ENCODE data around the gene ERBB4. TPM values are rescaled to one million over a fixed set of nuclear protein-coding genes. Genes with fewer than 3 reads are reported as not detected.
A peak's percentile ranks its signal among the peaks of the same experiment; 100 is the strongest.

Gene ERBB4
- total RNA-seq, 1 experiment from 2014 or later: 2.9 TPM

DNA sequence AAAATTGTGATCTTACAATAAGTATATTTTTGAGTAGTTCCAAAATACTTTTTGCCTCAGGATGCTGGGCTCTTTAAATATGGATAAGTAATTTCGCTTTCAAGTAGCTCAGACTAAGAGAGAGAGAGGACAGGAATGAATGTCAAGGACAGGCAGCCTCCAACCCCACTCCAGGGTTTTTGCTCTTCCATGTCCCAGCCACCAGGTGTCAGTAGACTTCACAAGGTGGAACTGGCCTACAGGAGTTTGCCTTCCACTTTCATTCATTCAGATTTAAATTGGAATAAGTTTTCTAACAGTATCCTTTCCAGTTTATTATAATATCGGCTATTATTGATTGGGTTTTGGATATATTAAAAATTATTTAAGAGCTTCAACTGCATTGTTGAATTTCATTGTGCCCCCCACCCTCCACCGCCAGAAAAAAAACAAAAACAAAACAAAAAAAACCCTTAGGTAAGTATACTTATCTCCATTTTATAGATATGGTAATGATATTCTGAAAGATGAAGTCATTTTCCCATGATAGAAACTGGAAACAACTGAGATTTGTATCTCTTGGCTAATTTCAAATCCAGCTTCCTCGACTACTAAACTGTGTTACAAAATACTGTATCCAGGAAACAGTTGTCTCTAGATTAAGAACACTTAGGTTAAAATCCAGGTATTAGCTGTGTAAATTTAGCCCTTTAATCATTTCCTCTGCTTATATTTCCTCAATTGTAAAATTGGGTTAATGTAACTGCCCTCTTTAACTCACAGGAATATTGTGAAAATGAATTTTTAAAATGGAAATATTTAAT lies 793.1 kb downstream of the ERBB4 start:
- H3K9me3 Mint-ChIP-seq (ENCODE audit: low read depth, unreplicated experiment): no peaks in the 10 kb centered on the region
- H3K36me3 Mint-ChIP-seq (ENCODE audit: insufficient read depth, unreplicated experiment): no peaks in the 10 kb centered on the region
- no peaks in the 10 kb centered on the region for H3K27me3 Mint-ChIP-seq (ENCODE audit: unreplicated experiment)
- no peaks in the 10 kb centered on the region for H3K4me1 Mint-ChIP-seq (ENCODE audit: low read depth, unreplicated experiment)
- intact Hi-C loops (cut with micrococcal nuclease; ENCODE audit: unreplicated experiment): loop anchor here (2.0 to 10.0 kb wide), 8 partner anchors 262 to 821 kb away; no protein-coding TSS in a partner anchor
- DNase-seq: peak; percentile 68
- CTCF ChIA-PET: interaction anchor here (0.6 to 1.1 kb wide), 7 partner anchors 13 to 822 kb away, joined by 3 to 6 read pairs (median 4); no protein-coding TSS in a partner anchor
- H3K4me3 Mint-ChIP-seq (ENCODE audit: low read depth, unreplicated experiment): no peak overlapping the region
- no peak overlapping the region for H3K27ac Mint-ChIP-seq (ENCODE audit: unreplicated experiment)
- BruUV-seq (replicated peaks): no TSS peak
- TF ChIP-seq, protein P1, sequence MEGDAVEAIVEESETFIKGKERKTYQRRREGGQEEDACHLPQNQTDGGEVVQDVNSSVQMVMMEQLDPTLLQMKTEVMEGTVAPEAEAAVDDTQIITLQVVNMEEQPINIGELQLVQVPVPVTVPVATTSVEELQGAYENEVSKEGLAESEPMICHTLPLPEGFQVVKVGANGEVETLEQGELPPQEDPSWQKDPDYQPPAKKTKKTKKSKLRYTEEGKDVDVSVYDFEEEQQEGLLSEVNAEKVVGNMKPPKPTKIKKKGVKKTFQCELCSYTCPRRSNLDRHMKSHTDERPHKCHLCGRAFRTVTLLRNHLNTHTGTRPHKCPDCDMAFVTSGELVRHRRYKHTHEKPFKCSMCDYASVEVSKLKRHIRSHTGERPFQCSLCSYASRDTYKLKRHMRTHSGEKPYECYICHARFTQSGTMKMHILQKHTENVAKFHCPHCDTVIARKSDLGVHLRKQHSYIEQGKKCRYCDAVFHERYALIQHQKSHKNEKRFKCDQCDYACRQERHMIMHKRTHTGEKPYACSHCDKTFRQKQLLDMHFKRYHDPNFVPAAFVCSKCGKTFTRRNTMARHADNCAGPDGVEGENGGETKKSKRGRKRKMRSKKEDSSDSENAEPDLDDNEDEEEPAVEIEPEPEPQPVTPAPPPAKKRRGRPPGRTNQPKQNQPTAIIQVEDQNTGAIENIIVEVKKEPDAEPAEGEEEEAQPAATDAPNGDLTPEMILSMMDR (IDR thresholded peaks at IDR 0.05; ENCODE audit: unreplicated experiment): peak; percentile 88

DNA sequence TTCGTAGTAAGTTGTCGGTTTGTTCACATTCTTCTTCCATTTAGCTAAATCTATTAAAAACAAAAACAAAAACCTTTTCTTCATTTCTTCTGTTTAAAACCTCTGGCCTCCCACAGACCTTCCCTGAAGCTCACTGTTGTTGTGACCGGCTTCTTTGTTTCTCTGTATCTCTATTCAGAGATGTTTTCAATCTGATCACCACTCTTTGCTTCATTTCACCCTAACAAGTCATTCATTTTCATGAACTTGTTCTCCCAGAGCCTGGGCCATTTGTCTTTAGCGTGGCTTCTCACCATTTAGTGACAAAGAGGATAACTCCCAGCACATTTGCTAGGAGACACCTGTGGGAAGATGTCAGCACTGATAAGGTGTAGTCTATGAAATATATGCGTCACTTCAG lies 794.2 kb downstream of the ERBB4 start:
- intact Hi-C loops (cut with micrococcal nuclease; ENCODE audit: unreplicated experiment): loop anchor here (2.0 to 10.0 kb wide), 5 partner anchors 430 to 822 kb away; no protein-coding TSS in a partner anchor
- BruUV-seq (replicated peaks): no TSS peak

DNA sequence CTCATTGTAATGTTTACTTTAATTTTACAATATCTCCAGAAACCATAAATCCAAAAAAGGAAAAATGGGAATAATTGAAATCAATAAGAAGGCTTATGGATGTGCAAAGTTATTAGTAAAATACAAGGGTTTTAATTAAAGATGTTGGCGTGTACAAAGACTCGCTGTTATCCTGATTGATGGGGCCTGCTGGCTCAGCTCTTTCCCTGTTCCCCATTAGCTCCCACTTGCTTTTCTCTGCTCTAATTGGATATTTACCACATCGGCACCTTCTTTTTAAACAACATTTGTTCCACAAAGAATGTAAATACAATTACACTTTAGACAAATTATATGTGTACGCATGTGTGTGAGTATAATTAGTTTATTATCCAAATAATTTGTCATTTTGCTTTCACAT lies 796.6 kb downstream of the ERBB4 start:
- H3K36me3 Mint-ChIP-seq (ENCODE audit: insufficient read depth, unreplicated experiment): no peaks in the 10 kb centered on the region
- no peaks in the 10 kb centered on the region for H3K27me3 Mint-ChIP-seq (ENCODE audit: unreplicated experiment)
- H3K4me3 Mint-ChIP-seq (ENCODE audit: low read depth, unreplicated experiment): no peak overlapping the region
- CTCF ChIA-PET: interaction anchor here (0.6 kb wide), 1 partner anchor 1683 kb away, joined by 3 read pairs; no protein-coding TSS in a partner anchor
- no peak overlapping the region for H3K27ac Mint-ChIP-seq (ENCODE audit: unreplicated experiment)
- TF ChIP-seq, protein P1 (IDR thresholded peaks at IDR 0.05; ENCODE audit: unreplicated experiment): no peak
- no peak for DNase-seq
- no peaks in the 10 kb centered on the region for H3K4me1 Mint-ChIP-seq (ENCODE audit: low read depth, unreplicated experiment)
- BruUV-seq (replicated peaks): no TSS peak
- H3K9me3 Mint-ChIP-seq (ENCODE audit: low read depth, unreplicated experiment): no peaks in the 10 kb centered on the region
- intact Hi-C loops (cut with micrococcal nuclease; ENCODE audit: unreplicated experiment): loop anchor here (10.0 kb wide), 4 partner anchors 433 to 663 kb away; no protein-coding TSS in a partner anchor

More for the DNA sequence above, 794.2 kb downstream of the ERBB4 start:
- no peak overlapping the region for H3K4me3 Mint-ChIP-seq (ENCODE audit: low read depth, unreplicated experiment)
- TF ChIP-seq, protein P1 (IDR thresholded peaks at IDR 0.05; ENCODE audit: unreplicated experiment): no peak
- DNase-seq: no peak
- H3K4me1 Mint-ChIP-seq (ENCODE audit: low read depth, unreplicated experiment): no peaks in the 10 kb centered on the region
- H3K27me3 Mint-ChIP-seq (ENCODE audit: unreplicated experiment): no peaks in the 10 kb centered on the region
- CTCF ChIA-PET: interaction anchor here (0.7 kb wide), 1 partner anchor 823 kb away, joined by 4 read pairs; no protein-coding TSS in a partner anchor
- no peaks in the 10 kb centered on the region for H3K36me3 Mint-ChIP-seq (ENCODE audit: insufficient read depth, unreplicated experiment)
- no peak overlapping the region for H3K27ac Mint-ChIP-seq (ENCODE audit: unreplicated experiment)
- no peaks in the 10 kb centered on the region for H3K9me3 Mint-ChIP-seq (ENCODE audit: low read depth, unreplicated experiment)

DNA sequence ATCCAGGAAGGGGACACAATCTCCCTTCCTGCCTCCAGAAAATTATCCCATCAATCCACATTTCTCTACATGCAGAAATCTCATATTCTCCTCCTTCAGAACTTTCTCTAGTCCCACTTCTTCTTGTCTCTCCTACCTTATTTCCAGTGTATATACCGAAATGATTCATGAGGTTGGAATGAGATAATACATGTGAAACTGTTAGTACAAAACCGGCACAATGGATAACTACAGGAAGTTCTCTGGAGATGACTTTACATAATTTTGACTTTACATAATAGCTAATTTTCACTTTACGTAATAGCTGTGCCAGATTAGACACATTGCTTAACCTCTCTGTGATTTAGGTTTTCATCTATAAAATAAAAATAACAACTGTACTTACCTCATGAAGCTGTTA lies 801.3 kb downstream of the ERBB4 start:
- CTCF ChIA-PET: interaction anchor here (0.6 kb wide), 1 partner anchor 119 kb away, joined by 3 read pairs; no protein-coding TSS in a partner anchor
- Mint-ChIP-seq H3K4me1 (ENCODE audit: low read depth, unreplicated experiment) (no peaks in the 10 kb centered on the region), H3K9me3 (ENCODE audit: low read depth, unreplicated experiment) (no peaks in the 10 kb centered on the region), H3K36me3 (ENCODE audit: insufficient read depth, unreplicated experiment) (no peaks in the 10 kb centered on the region), H3K27ac (ENCODE audit: unreplicated experiment) (peak overlapping the region; percentile 8), H3K4me3 (ENCODE audit: low read depth, unreplicated experiment) (no peak overlapping the region), H3K27me3 (ENCODE audit: unreplicated experiment) (no peaks in the 10 kb centered on the region)
- DNase-seq: no peak
- intact Hi-C loops (cut with micrococcal nuclease; ENCODE audit: unreplicated experiment): no loop called here
- BruUV-seq (replicated peaks): no TSS peak
- TF ChIP-seq, protein P1 (IDR thresholded peaks at IDR 0.05; ENCODE audit: unreplicated experiment): no peak

Measured in Calu3 (cell line).